IMR-90 (cell line): ENCODE measurements around the gene DMAC2. TPM values are rescaled to one million over a fixed set of nuclear protein-coding genes. Genes with fewer than 3 reads are reported as not detected.

Experiments
- ATAC-seq: fragments of 200-7000 bp; cut with Tn5 transposase; 2 replicates; pipeline ENCODE4 v1.9.1; 2020; ENCODE audit warnings: low read depth, mild to moderate bottlenecking, moderate library complexity
- BruUV-seq: library from RNA; stranded (reverse); fragments of 400-500 nt; replicated peaks from 2 replicates; lab custom pipeline; 2021; lab: Mats Ljungman, UMichigan
- CTCF ChIA-PET: fragments of 300-600 bp; formaldehyde crosslinking; extraction: SDS; loops from one replicate; lab custom pipeline; 2021; ENCODE audit warnings: antibody characterized with exemption; lab: Yijun Ruan, JAX
- POLR2A ChIA-PET: fragments of 300-600 bp; sonication (Branson Sonifier 250); formaldehyde crosslinking; loops from one replicate; lab custom pipeline; 2022; ENCODE audit warnings: antibody characterized with exemption; ENCODE audit not compliant: unreplicated experiment; lab: Charles Lee
- DNase-seq: peaks from one replicate; pipeline ENCODE4 v3.0.0; 2013
- H2AFZ ChIP-seq: replicated peaks from 2 replicates; pipeline ENCODE3; 2013; ENCODE audit warnings: low read length, mild to moderate bottlenecking; ENCODE audit not compliant: poor library complexity
- H2AK5ac ChIP-seq: 2 replicates; pipeline ENCODE4 v1.6.1; 2013; ENCODE audit warnings: low read depth, low read length, inconsistent platforms
- H2AK9ac ChIP-seq: replicated peaks from 2 replicates; pipeline ENCODE3; 2013; ENCODE audit warnings: mild to moderate bottlenecking, low read depth, low read length, moderate library complexity; ENCODE audit not compliant: poor library complexity
- H2BK120ac ChIP-seq: 2 replicates; pipeline ENCODE4 v1.6.1; 2013; ENCODE audit warnings: low read depth, low read length, inconsistent platforms
- H2BK15ac ChIP-seq: 3 replicates; pipeline ENCODE4 v1.6.1; 2013; ENCODE audit warnings: low read depth, low read length, inconsistent platforms
- H2BK20ac ChIP-seq: 2 replicates; pipeline ENCODE4 v1.6.1; 2013; ENCODE audit warnings: low read depth, mild to moderate bottlenecking, inconsistent platforms, low read length, moderate library complexity
- H2BK5ac ChIP-seq: 2 replicates; pipeline ENCODE4 v1.6.1; 2013; ENCODE audit warnings: mild to moderate bottlenecking, low read depth, low read length, inconsistent platforms; ENCODE audit not compliant: poor library complexity, severe bottlenecking
- H3K14ac ChIP-seq: replicated peaks from 2 replicates; pipeline ENCODE4 v1.6.1; 2013; ENCODE audit warnings: low read depth, low read length, inconsistent platforms
- H3K18ac ChIP-seq: 2 replicates; pipeline ENCODE4 v1.6.1; 2013; ENCODE audit warnings: low read depth, low read length, control low read depth
- H3K23ac ChIP-seq: 2 replicates; pipeline ENCODE4 v1.6.1; 2013; ENCODE audit warnings: low read depth, low read length, inconsistent platforms
- H3K27ac ChIP-seq: 2 replicates; pipeline ENCODE4 v1.5.1; 2013; ENCODE audit warnings: mild to moderate bottlenecking, control low read depth, low read length; ENCODE audit not compliant: insufficient read depth
- H3K27me3 ChIP-seq: 2 replicates; pipeline ENCODE4 v1.6.1; 2013; ENCODE audit warnings: low read length; ENCODE audit not compliant: control insufficient read depth, insufficient read depth
- H3K36me3 ChIP-seq: 2 replicates; pipeline ENCODE4 v1.6.1; 2013; ENCODE audit warnings: low read length, mixed read lengths; ENCODE audit not compliant: control insufficient read depth, insufficient read depth
- H3K4ac ChIP-seq: 2 replicates; pipeline ENCODE4 v1.6.1; 2013; ENCODE audit warnings: low read depth, low read length, inconsistent platforms
- H3K4me1 ChIP-seq: 2 replicates; pipeline ENCODE4 v1.6.1; 2013; ENCODE audit warnings: low read length, mixed read lengths; ENCODE audit not compliant: control insufficient read depth, insufficient read depth
- H3K4me2 ChIP-seq: 2 replicates; pipeline ENCODE4 v1.6.1; 2013; ENCODE audit warnings: low read depth, mild to moderate bottlenecking, control low read depth, low read length, moderate library complexity
- H3K4me3 ChIP-seq: 2 replicates; pipeline ENCODE4 v1.5.1; 2013; ENCODE audit warnings: low read depth, mild to moderate bottlenecking, control low read depth, low read length, moderate library complexity; ENCODE audit not compliant: insufficient read depth
- H3K56ac ChIP-seq: 2 replicates; pipeline ENCODE4 v1.6.1; 2013; ENCODE audit warnings: low read length, inconsistent platforms; ENCODE audit not compliant: insufficient read depth; ENCODE audit errors: extremely low read depth
- H3K79me1 ChIP-seq, 2 experiments: 2 replicates each; pipeline ENCODE4 v1.6.1; 2013; ENCODE audit warnings: low read length in 2 of 2, inconsistent platforms in 1 of 2, low read depth in 1 of 2
- H3K9ac ChIP-seq: 2 replicates; pipeline ENCODE4 v1.6.1; 2013; ENCODE audit warnings: low read depth, low read length, control low read depth
- H3K9me1 ChIP-seq: 2 replicates; pipeline ENCODE4 v1.6.1; 2013; ENCODE audit warnings: low read length, inconsistent platforms; ENCODE audit not compliant: insufficient read depth
- H3K9me3 ChIP-seq: 2 replicates; pipeline ENCODE4 v1.6.1; 2013; ENCODE audit warnings: low read length; ENCODE audit not compliant: control insufficient read depth, insufficient read depth
- H4K20me1 ChIP-seq: 2 replicates; pipeline ENCODE4 v1.6.1; 2013; ENCODE audit warnings: low read length, inconsistent platforms; ENCODE audit not compliant: insufficient read depth
- H4K5ac ChIP-seq: 2 replicates; pipeline ENCODE4 v1.6.1; 2013; ENCODE audit warnings: mild to moderate bottlenecking, low read depth, low read length, control low read depth
- H4K8ac ChIP-seq, 2 experiments: 2 replicates each; pipeline ENCODE4 v1.6.1; 2013; ENCODE audit warnings: low read depth in 2 of 2, low read length in 2 of 2, control low read depth in 1 of 2, inconsistent platforms in 1 of 2
- H4K91ac ChIP-seq: 2 replicates; pipeline ENCODE4 v1.6.1; 2013; ENCODE audit warnings: low read depth, low read length, inconsistent platforms; ENCODE audit not compliant: insufficient read depth
- BHLHE40 ChIP-seq: fragments of 150-350 bp; IDR thresholded peaks from 2 replicates; pipeline ENCODE4 v1.6.1; 2016; ENCODE audit warnings: mild to moderate bottlenecking, low read depth, low read length
- CEBPB ChIP-seq: IDR thresholded peaks from 2 replicates; pipeline ENCODE4 v1.6.1; 2012; ENCODE audit warnings: low read depth, low read length, improper control_type of control experiment
- CHD1 ChIP-seq: IDR thresholded peaks from 2 replicates; pipeline ENCODE4 v1.6.1; 2012; ENCODE audit warnings: low read depth, low read length, improper control_type of control experiment
- CTCF ChIP-seq: conservative IDR thresholded peaks from 2 replicates; pipeline ENCODE4 v1.5.1; 2012; ENCODE audit warnings: mild to moderate bottlenecking, low read depth, low read length, improper control_type of control experiment
- ELK1 ChIP-seq: fragments of 150-350 bp; IDR thresholded peaks from 2 replicates; pipeline ENCODE4 v1.6.1; 2016; ENCODE audit warnings: low read depth, mild to moderate bottlenecking, low read length, moderate library complexity, borderline replicate concordance
- FOS ChIP-seq: fragments of 150-350 bp; IDR thresholded peaks from 2 replicates; pipeline ENCODE4 v1.6.1; 2016; ENCODE audit warnings: low read depth, low read length
- MAZ ChIP-seq: IDR thresholded peaks from 2 replicates; pipeline ENCODE4 v1.6.1; 2012; ENCODE audit warnings: low read depth, mild to moderate bottlenecking, low read length, improper control_type of control experiment, moderate library complexity, borderline replicate concordance
- MXI1 ChIP-seq: IDR thresholded peaks from 2 replicates; pipeline ENCODE4 v1.6.1; 2012; ENCODE audit warnings: low read depth, mild to moderate bottlenecking, low read length, moderate library complexity, borderline replicate concordance
- NFE2L2 ChIP-seq: fragments of 150-350 bp; IDR thresholded peaks from 2 replicates; pipeline ENCODE4 v1.6.1; 2016; ENCODE audit warnings: low read depth, mild to moderate bottlenecking, low read length
- POLR2A ChIP-seq: IDR thresholded peaks from 2 replicates; pipeline ENCODE4 v1.6.1; 2012; ENCODE audit warnings: mild to moderate bottlenecking, low read depth, low read length
- RAD21 ChIP-seq: IDR thresholded peaks from 2 replicates; pipeline ENCODE4 v1.6.1; 2012; ENCODE audit warnings: low read length, improper control_type of control experiment
- RCOR1 ChIP-seq: IDR thresholded peaks from 2 replicates; pipeline ENCODE4 v1.6.1; 2012; ENCODE audit warnings: mild to moderate bottlenecking, low read length, improper control_type of control experiment; ENCODE audit not compliant: insufficient replicate concordance
- RFX5 ChIP-seq: IDR thresholded peaks from 2 replicates; pipeline ENCODE4 v1.8.0; 2012; ENCODE audit warnings: low read depth, mild to moderate bottlenecking, low read length, moderate library complexity
- SMC3 ChIP-seq: fragments of 150-350 bp; IDR thresholded peaks from 2 replicates; pipeline ENCODE4 v1.6.1; 2016; ENCODE audit warnings: low read depth, mild to moderate bottlenecking, antibody characterized with exemption, low read length, moderate library complexity
- USF2 ChIP-seq: fragments of 150-350 bp; IDR thresholded peaks from 2 replicates; pipeline ENCODE4 v1.6.1; 2017; ENCODE audit warnings: mild to moderate bottlenecking, antibody characterized with exemption, low read length, low read depth
- whole genome bisulfite sequencing, 2 experiments: methylation state at CpG; one replicate each; pipeline versions ENCODE4 v1.1.5 to v1.1.7; 2013; ENCODE audit warnings: missing lambda C conversion rate in 2 of 2; ENCODE audit not compliant: insufficient read length in 1 of 2; ENCODE audit errors: extremely low coverage in 2 of 2; 5-methylcytosine and 5-hydroxymethylcytosine counted together
- dilution Hi-C: fragments of 300-500 bp; cut with HindIII; formaldehyde crosslinking; loops from one replicate; pipeline ENCODE4 v1.14.3; 2018; ENCODE audit warnings: low sequenced_read_pairs; ENCODE audit not compliant: unreplicated experiment
- in situ Hi-C: fragments of 300-500 bp; cut with MboI; formaldehyde crosslinking; loops from 3 replicates; pipeline ENCODE4 v1.14.3; 2019; ENCODE audit warnings: low sequenced_read_pairs, inconsistent platforms, mixed read lengths
- intact Hi-C: fragments of 100-400 bp; cut with micrococcal nuclease; formaldehyde crosslinking; loops from 2 replicates; pipeline ENCODE4 v1.10.0; 2022
- polyA plus RNA-seq, 3 experiments: library from polyadenylated mRNA; depleted of rRNA; stranded (reverse); fragments of >200 nt; gene quantifications; 2 replicates each; pipeline ENCODE4 v1.2.3, GENCODE V29; 2012; ENCODE audit warnings: low replicate concordance in 1 of 3
- total RNA-seq: library from RNA; depleted of rRNA; stranded (reverse); fragments of >200 nt; gene quantifications from 2 replicates; pipeline ENCODE4 v1.2.3, GENCODE V29; 2012

DMAC2 gene
- total and polyA plus RNA-seq, 2 of the 4 experiments (the other 2 are of a cell fraction): 52.5 to 72.2 TPM

- no peak overlapping the region for H3K27ac ChIP-seq
- BruUV-seq: no TSS peak
- no peak for ATAC-seq
- H4K8ac ChIP-seq: no peak overlapping the region
- in situ Hi-C loops: no loop called here
- H2BK20ac ChIP-seq: no peak overlapping the region
- POLR2A ChIA-PET: no interaction called here
- H2AK5ac ChIP-seq: no peak overlapping the region
- H4K5ac ChIP-seq: no peak overlapping the region
- no peak overlapping the region for H2BK5ac ChIP-seq
- no peak overlapping the region for H3K18ac ChIP-seq
- H4K91ac ChIP-seq: no peak overlapping the region
- H3K9me1 ChIP-seq: no peaks in the 10 kb centered on the region; the same call in 1 of the 2 replicates
- no peak overlapping the region for H3K23ac ChIP-seq
- no peaks in the 10 kb centered on the region for H3K4me1 ChIP-seq
- no peak overlapping the region for H2AFZ ChIP-seq
- H3K4me3 ChIP-seq: no peak overlapping the region
- intact Hi-C loops: loop anchor here (10.0 kb wide), 1 partner anchor 215 kb away; no protein-coding TSS in a partner anchor
- no peak overlapping the region for H2BK120ac ChIP-seq
- peaks cover 56% of the 10 kb centered on the region for H3K36me3 ChIP-seq
- H3K14ac ChIP-seq: no peak overlapping the region
- H4K20me1 ChIP-seq: no peaks in the 10 kb centered on the region
- dilution Hi-C loops: no loop called here
- no peak overlapping the region for H2BK15ac ChIP-seq
- H3K56ac ChIP-seq: no peak overlapping the region
- no peak for DNase-seq
- no peaks in the 10 kb centered on the region for H3K27me3 ChIP-seq
- no peak overlapping the region for H3K4me2 ChIP-seq
- H2AK9ac ChIP-seq: no peak overlapping the region
- H3K79me1 ChIP-seq: no peaks in the 10 kb centered on the region
- H3K9ac ChIP-seq: no peak overlapping the region
- whole genome bisulfite sequencing, 2 experiments: 93% methylated on average over 3 of the region's 8 CpGs; no CpG with 5 or more reads in 1 of the 2 experiments
- H3K9me3 ChIP-seq: no peaks in the 10 kb centered on the region
- TF ChIP-seq MXI1 (no peak), RFX5 (no peak), USF2 (no peak), SMC3 (no peak), RAD21 (no peak), NFE2L2 (no peak), ELK1 (no peak), CTCF (no peak), CHD1 (no peak), BHLHE40 (no peak), FOS (no peak), CEBPB (no peak), RCOR1 (no peak), POLR2A (no peak), MAZ (no peak)
- CTCF ChIA-PET: no interaction called here
- no peak overlapping the region for H3K4ac ChIP-seq
These were observed 19.4 kb downstream of the DMAC2 start for GRCh38 chr19:41420101-41420880.
